ENCODE measurements around the gene MTERF1.
A peak's percentile ranks its signal among the peaks of the same experiment; 100 is the strongest.

The MTERF1 gene

GRCh38 chr7:91838439-91838838 lies 42.1 kb downstream of the MTERF1 start:
- Mint-ChIP-seq H3K27me3 (no peaks in the 10 kb centered on the region), H3K9me3 (no peaks in the 10 kb centered on the region), H3K27ac (ENCODE audit: low read depth) (no peak overlapping the region), H3K36me3 (ENCODE audit: insufficient read depth) (no peaks in the 10 kb centered on the region), H3K4me1 (no peaks in the 10 kb centered on the region), H3K4me3 (no peak overlapping the region)
- ATAC-seq (replicated peaks; ENCODE audit: extremely low read depth, poor library complexity, severe bottlenecking) (no peak), DNase-seq (ENCODE audit: low spot score in 2 of 2) (no peak)

DNA sequence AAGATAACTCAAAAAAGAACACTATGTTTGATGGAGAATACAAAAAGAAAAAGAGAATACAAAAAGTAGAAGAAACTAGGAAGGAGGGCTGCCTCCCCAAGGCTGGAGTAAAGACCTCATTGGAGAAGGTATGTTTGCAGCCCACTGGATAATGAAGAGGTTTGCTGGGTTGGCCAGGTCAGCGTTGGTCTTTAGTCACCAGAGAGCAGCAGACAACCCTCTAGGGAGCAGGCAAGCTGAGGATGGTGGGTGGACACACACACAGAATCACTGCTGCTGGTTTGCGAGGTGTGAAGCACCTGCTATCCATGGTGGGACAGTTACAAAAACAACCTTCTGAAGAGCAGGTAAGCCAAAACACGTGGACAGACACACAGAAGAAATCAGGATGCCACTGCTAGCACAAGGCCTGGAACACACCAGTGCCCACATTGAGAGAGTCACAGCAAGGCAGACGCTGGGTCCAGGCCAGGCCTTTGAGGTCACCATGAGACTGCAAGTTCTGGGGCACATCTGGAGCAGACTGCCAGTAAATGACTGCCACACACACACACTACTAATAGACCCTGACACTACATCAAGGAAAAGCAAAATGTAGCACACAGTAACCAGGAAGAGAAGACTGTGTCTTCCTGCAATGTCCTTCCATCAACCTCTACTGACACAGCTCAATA lies 43.0 kb downstream of the MTERF1 start:
- no peak overlapping the region for H3K4me3 Mint-ChIP-seq
- DNase-seq (ENCODE audit: low spot score in 2 of 2) (no peak), ATAC-seq (replicated peaks; ENCODE audit: extremely low read depth, poor library complexity, severe bottlenecking) (no peak)
- H3K9me3 Mint-ChIP-seq: no peaks in the 10 kb centered on the region
- H3K27ac Mint-ChIP-seq (ENCODE audit: low read depth): no peak overlapping the region
- no peaks in the 10 kb centered on the region for H3K27me3 Mint-ChIP-seq
- H3K4me1 Mint-ChIP-seq: no peaks in the 10 kb centered on the region
- H3K36me3 Mint-ChIP-seq (ENCODE audit: insufficient read depth): no peaks in the 10 kb centered on the region

- no peaks in the 10 kb centered on the region for H3K36me3 Mint-ChIP-seq (ENCODE audit: insufficient read depth)
- H3K4me1 Mint-ChIP-seq: no peaks in the 10 kb centered on the region
- no peak for DNase-seq (ENCODE audit: low spot score in 2 of 2)
- no peaks in the 10 kb centered on the region for H3K27me3 Mint-ChIP-seq
- no peak for ATAC-seq (replicated peaks; ENCODE audit: extremely low read depth, poor library complexity, severe bottlenecking)
- H3K27ac Mint-ChIP-seq (ENCODE audit: low read depth): no peak overlapping the region
- H3K9me3 Mint-ChIP-seq: no peaks in the 10 kb centered on the region
- no peak overlapping the region for H3K4me3 Mint-ChIP-seq
Observed at GRCh38 chr7:91835826-91836368, 44.6 kb downstream of the MTERF1 start.

DNA sequence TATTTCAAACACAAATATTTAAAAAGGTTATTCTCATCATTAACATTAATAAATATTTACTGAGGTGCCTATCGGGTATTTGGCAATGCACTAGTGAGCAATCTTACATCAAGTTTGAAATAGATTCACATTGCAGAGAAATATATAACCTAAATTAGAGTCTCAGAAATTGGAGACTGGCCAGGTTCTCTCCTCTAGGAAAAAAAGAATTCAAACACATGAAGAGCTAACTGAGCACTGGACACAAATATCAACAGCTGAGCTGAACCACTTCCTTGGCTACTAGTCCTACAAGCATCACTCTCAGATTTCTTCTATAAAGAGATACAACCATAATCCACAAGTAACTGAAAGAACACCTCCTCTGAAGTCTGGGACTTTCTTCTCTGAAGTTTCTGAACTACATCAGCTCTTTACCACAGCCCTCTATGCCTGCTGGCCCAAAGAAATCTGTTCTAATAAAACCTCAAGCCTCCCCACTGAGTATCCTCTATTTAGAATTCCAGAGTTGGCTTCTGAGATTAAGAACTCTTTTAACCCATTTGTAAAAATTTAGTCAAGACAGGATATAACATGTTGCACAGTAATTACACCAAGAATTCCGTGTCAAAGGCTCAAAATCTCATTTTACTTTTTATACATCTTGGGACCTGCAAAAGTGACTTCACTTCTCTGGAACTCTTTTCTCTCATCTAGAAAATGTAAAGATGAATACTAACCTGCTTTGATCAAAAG lies 45.2 kb downstream of the MTERF1 start:
- Mint-ChIP-seq H3K9me3 (no peaks in the 10 kb centered on the region), H3K36me3 (ENCODE audit: insufficient read depth) (no peaks in the 10 kb centered on the region), H3K4me3 (no peak overlapping the region)

DNA sequence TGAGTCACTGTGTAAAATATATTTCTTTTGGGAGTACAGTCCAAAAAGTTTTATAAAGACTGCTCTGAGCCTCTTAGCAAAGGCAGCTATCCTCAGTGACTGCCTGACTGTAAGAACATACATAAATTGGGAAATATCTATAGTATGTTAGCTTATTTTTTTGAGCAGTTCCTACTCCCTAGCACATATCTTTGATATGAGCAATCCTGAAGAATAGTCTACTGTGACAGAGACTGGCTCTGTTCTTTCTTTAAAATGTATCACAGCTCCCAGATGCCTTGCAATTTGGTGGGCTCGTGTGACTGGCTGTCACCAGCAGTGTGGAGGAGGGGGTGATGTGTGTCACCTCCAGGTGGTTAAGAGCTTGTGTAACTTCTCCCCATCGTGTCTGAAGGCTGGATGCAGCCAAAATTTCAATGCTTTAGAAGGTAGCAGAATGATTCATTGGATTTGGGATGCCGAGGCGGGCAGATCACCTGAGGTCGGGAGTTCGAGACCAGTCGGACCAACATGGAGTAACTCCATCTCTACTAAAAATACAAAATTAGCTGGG lies 47.9 kb downstream of the MTERF1 start:
- Mint-ChIP-seq H3K36me3 (ENCODE audit: insufficient read depth) (no peaks in the 10 kb centered on the region), H3K27ac (ENCODE audit: low read depth) (no peak overlapping the region), H3K9me3 (no peaks in the 10 kb centered on the region), H3K27me3 (no peaks in the 10 kb centered on the region), H3K4me1 (no peaks in the 10 kb centered on the region), H3K4me3 (no peak overlapping the region)
- ATAC-seq (replicated peaks; ENCODE audit: extremely low read depth, poor library complexity, severe bottlenecking) (no peak), DNase-seq (ENCODE audit: low spot score in 2 of 2) (no peak)

More for the DNA sequence above, 45.2 kb downstream of the MTERF1 start:
- H3K27me3 Mint-ChIP-seq: no peaks in the 10 kb centered on the region
- no peak overlapping the region for H3K27ac Mint-ChIP-seq (ENCODE audit: low read depth)
- ATAC-seq (replicated peaks; ENCODE audit: extremely low read depth, poor library complexity, severe bottlenecking) (no peak), DNase-seq (ENCODE audit: low spot score in 2 of 2) (no peak)
- H3K4me1 Mint-ChIP-seq: no peaks in the 10 kb centered on the region

- H3K4me3 Mint-ChIP-seq: no peak overlapping the region
- no peak for DNase-seq (ENCODE audit: low spot score in 2 of 2)
- H3K27ac Mint-ChIP-seq (ENCODE audit: low read depth): no peak overlapping the region
- no peaks in the 10 kb centered on the region for H3K9me3 Mint-ChIP-seq
- H3K36me3 Mint-ChIP-seq (ENCODE audit: insufficient read depth): no peaks in the 10 kb centered on the region
- ATAC-seq (replicated peaks; ENCODE audit: extremely low read depth, poor library complexity, severe bottlenecking): no peak
- no peaks in the 10 kb centered on the region for H3K4me1 Mint-ChIP-seq
- H3K27me3 Mint-ChIP-seq: no peaks in the 10 kb centered on the region
Observed at GRCh38 chr7:91827169-91827568, 53.3 kb downstream of the MTERF1 start.

GRCh38 chr7:91826377-91826776 lies 54.1 kb downstream of the MTERF1 start:
- Mint-ChIP-seq H3K36me3 (ENCODE audit: insufficient read depth) (no peaks in the 10 kb centered on the region), H3K4me1 (no peaks in the 10 kb centered on the region), H3K9me3 (peaks cover 6% of the 10 kb centered on the region), H3K4me3 (no peak overlapping the region), H3K27ac (ENCODE audit: low read depth) (peak overlapping the region; percentile 9), H3K27me3 (no peaks in the 10 kb centered on the region)
- no peak for ATAC-seq (replicated peaks; ENCODE audit: extremely low read depth, poor library complexity, severe bottlenecking)
- no peak for DNase-seq (ENCODE audit: low spot score in 2 of 2)

DNA sequence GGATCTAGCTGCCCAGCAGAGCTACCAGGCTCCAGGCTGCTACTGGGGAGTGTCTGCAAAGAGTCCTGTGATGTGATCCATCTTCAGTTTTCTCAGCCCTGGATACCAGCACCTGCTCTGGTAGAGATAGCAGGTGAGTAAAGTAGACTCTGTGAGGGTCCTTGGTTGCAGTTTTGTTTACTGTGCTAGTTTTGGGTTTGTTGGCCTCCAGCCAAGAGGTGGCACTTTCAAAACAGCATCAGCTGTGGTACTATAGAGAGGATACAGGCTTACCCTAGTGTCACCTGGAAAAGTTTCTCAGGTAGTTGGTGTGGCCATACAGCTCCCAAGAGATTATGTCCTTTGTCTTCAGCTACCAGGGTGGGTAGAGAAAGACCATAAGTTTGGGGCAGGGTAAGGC lies 56.3 kb downstream of the MTERF1 start:
- no peak overlapping the region for H3K4me3 Mint-ChIP-seq
- DNase-seq (ENCODE audit: low spot score in 2 of 2): no peak
- H3K36me3 Mint-ChIP-seq (ENCODE audit: insufficient read depth): no peaks in the 10 kb centered on the region
- H3K27ac Mint-ChIP-seq (ENCODE audit: low read depth): no peak overlapping the region
- H3K4me1 Mint-ChIP-seq: no peaks in the 10 kb centered on the region
- no peaks in the 10 kb centered on the region for H3K27me3 Mint-ChIP-seq
- ATAC-seq (replicated peaks; ENCODE audit: extremely low read depth, poor library complexity, severe bottlenecking): no peak
- H3K9me3 Mint-ChIP-seq: peaks cover 15% of the 10 kb centered on the region
